Prostate gland (tissue), 2 donors: ENCODE data around the gene SLC22A1. TPM values are rescaled to one million over a fixed set of nuclear protein-coding genes. Genes with fewer than 3 reads are reported as not detected.

Source experiments
- DNase-seq: peaks from one replicate; pipeline ENCODE4 v3.0.0-alpha.2; 2019; ENCODE audit warnings: low spot score
- H3K27ac ChIP-seq, 2 donors: fragments of 200-600 bp; sonication (generic); 2 replicates each; pipeline ENCODE4 v1.5.1; 2017 to 2019
- H3K27me3 ChIP-seq: fragments of 200-600 bp; sonication (generic); replicated peaks from 2 replicates; pipeline ENCODE4 v1.5.1; 2019; ENCODE audit not compliant: insufficient read depth
- H3K36me3 ChIP-seq, 2 donors: fragments of 200-600 bp; sonication (generic); 1 replicate in 1 of 2; 2 replicates in 1 of 2; pipeline versions ENCODE4 v1.5.1 to v1.8.1; 2017 to 2019
- H3K4me1 ChIP-seq: fragments of 200-600 bp; sonication (generic); replicated peaks from 2 replicates; pipeline ENCODE4 v1.5.1; 2019
- H3K4me3 ChIP-seq, 2 donors: fragments of 200-600 bp; sonication (generic); 2 replicates each; pipeline ENCODE4 v1.5.1; 2017 to 2019
- H3K9me3 ChIP-seq: fragments of 200-600 bp; sonication (generic); 2 replicates; pipeline ENCODE4 v1.5.1; 2017
- CTCF ChIP-seq, 4 experiments: fragments of 200-600 bp in 2 of 4; fragments of 450-650 bp in 2 of 4; sonication (generic) in 2 of 4; IDR thresholded peaks; 1 replicate in 3 of 4; 2 replicates in 1 of 4; pipeline ENCODE4 v1.5.1; 2016 to 2019; ENCODE audit warnings: antibody characterized with exemption in 4 of 4, mild to moderate bottlenecking in 2 of 4, moderate library complexity in 2 of 4
- POLR2A ChIP-seq: fragments of 450-650 bp; IDR thresholded peaks from one replicate; pipeline ENCODE4 v1.6.1; 2016; ENCODE audit warnings: antibody characterized with exemption, mild to moderate bottlenecking
- POLR2AphosphoS5 ChIP-seq: sonication (generic); formaldehyde crosslinking; IDR thresholded peaks from one replicate; pipeline ENCODE4 v1.6.1; 2017; ENCODE audit warnings: antibody characterized with exemption
- WGBS: methylation state at CpG from one replicate; pipeline ENCODE4 v1.1.5; 2018; 5-methylcytosine and 5-hydroxymethylcytosine counted together
- intact Hi-C: fragments of 100-400 bp; cut with DNase I; formaldehyde crosslinking; loops from one replicate; pipeline ENCODE4 v1.14.2; 2022
- total RNA-seq, 2 donors: library from RNA; depleted of rRNA; stranded (reverse); fragments of >200 nt; gene quantifications; one replicate each; pipeline ENCODE4 v1.1.0, GENCODE V29; 2016

SLC22A1 gene
- total RNA-seq, 2 donors from 2014 or later: 0.80 to 4.4 TPM

- no peak overlapping the region for H3K4me3 ChIP-seq
- H3K36me3 ChIP-seq: no peaks in the 10 kb centered on the region
- H3K4me1 ChIP-seq: no peaks in the 10 kb centered on the region
- no peaks in the 10 kb centered on the region for H3K27me3 ChIP-seq
- intact Hi-C loops: no loop called here
- DNase-seq: no peak
- no peak for TF ChIP-seq POLR2AphosphoS5
- no peak for TF ChIP-seq CTCF (IDR thresholded peaks at IDR 0.05)
- no peak for TF ChIP-seq POLR2A
- H3K27ac ChIP-seq: no peak overlapping the region
- WGBS: 91% methylated on average over 3 of the region's 3 CpGs
- no peaks in the 10 kb centered on the region for H3K9me3 ChIP-seq
Measured at GRCh38 chr6:160115421-160115820, 6.2 kb upstream of the SLC22A1 start.

DNA sequence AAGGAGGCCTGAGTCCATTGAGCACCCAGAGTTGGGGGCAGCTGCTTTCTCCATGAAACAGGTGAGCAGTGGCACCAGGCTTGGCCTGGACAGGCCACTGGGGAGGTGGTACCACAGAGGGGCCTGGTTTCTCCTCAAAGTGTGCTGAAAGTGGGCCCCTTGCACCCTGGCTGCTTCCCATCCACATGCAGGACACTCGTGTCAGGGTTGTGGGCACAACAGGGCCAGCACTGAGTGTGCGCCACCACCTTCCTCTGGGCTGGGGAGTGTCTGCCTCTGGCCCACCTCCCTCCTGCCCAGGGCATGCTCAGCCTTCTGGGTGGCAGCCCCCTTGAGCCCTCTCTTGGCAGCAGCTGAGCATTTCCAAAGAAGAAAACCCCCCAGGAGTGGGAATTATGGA is 5.2 kb upstream of the SLC22A1 start:
- TF ChIP-seq POLR2AphosphoS5: no peak
- TF ChIP-seq POLR2A: no peak
- TF ChIP-seq CTCF (IDR thresholded peaks at IDR 0.05): no peak
- no peaks in the 10 kb centered on the region for H3K27me3 ChIP-seq
- intact Hi-C loops: no loop called here
- no peaks in the 10 kb centered on the region for H3K4me1 ChIP-seq
- H3K4me3 ChIP-seq: no peak overlapping the region
- H3K9me3 ChIP-seq: no peaks in the 10 kb centered on the region
- no peaks in the 10 kb centered on the region for H3K36me3 ChIP-seq
- DNase-seq: no peak
- no peak overlapping the region for H3K27ac ChIP-seq
- 89% methylated on average over 2 of the region's 2 CpGs for WGBS

- DNase-seq: no peak
- Histone ChIP-seq H3K4me1 (no peaks in the 10 kb centered on the region), H3K27ac (no peak overlapping the region), H3K4me3 (no peak overlapping the region), H3K27me3 (no peaks in the 10 kb centered on the region), H3K9me3 (no peaks in the 10 kb centered on the region), H3K36me3 (no peaks in the 10 kb centered on the region)
- 100% methylated on average over 4 of the region's 6 CpGs for WGBS
- intact Hi-C loops: no loop called here
- TF ChIP-seq POLR2A: no peak
- TF ChIP-seq CTCF (IDR thresholded peaks at IDR 0.05): no peak
- TF ChIP-seq POLR2AphosphoS5: no peak
Measured at GRCh38 chr6:160117137-160117536, 4.5 kb upstream of the SLC22A1 start.

GRCh38 chr6:160118620-160119229 is 2.9 kb upstream of the SLC22A1 start:
- no peak for DNase-seq

More at GRCh38 chr6:160118620-160119229, 2.9 kb upstream of the SLC22A1 start:
- 88% methylated on average over 5 of the region's 5 CpGs for WGBS
- H3K27ac ChIP-seq: no peak overlapping the region
- H3K4me3 ChIP-seq: no peak overlapping the region
- TF ChIP-seq POLR2AphosphoS5 (no peak), CTCF (IDR thresholded peaks at IDR 0.05) (no peak), POLR2A (no peak)
- no peaks in the 10 kb centered on the region for H3K9me3 ChIP-seq
- no peaks in the 10 kb centered on the region for H3K36me3 ChIP-seq
- no peaks in the 10 kb centered on the region for H3K4me1 ChIP-seq
- intact Hi-C loops: no loop called here
- no peaks in the 10 kb centered on the region for H3K27me3 ChIP-seq
